Urothelium cell line (cell line): Measurements from ENCODE around the gene PARP9.

Experiments used
- DNase-seq: peaks from one replicate; pipeline ENCODE4 v3.0.0; 2011; ENCODE audit warnings: low spot score, mixed read lengths
- FAIRE-seq: peaks from 2 replicates; lab custom pipeline; 2011; peaks lifted over from hg19 to GRCh38; lab: Jason Lieb, UNC

PARP9 gene

GRCh38 chr3:122493296-122493695 is 70.8 kb downstream of the PARP9 start:
- no peak for FAIRE-seq
- peak; percentile 24 for DNase-seq

DNA sequence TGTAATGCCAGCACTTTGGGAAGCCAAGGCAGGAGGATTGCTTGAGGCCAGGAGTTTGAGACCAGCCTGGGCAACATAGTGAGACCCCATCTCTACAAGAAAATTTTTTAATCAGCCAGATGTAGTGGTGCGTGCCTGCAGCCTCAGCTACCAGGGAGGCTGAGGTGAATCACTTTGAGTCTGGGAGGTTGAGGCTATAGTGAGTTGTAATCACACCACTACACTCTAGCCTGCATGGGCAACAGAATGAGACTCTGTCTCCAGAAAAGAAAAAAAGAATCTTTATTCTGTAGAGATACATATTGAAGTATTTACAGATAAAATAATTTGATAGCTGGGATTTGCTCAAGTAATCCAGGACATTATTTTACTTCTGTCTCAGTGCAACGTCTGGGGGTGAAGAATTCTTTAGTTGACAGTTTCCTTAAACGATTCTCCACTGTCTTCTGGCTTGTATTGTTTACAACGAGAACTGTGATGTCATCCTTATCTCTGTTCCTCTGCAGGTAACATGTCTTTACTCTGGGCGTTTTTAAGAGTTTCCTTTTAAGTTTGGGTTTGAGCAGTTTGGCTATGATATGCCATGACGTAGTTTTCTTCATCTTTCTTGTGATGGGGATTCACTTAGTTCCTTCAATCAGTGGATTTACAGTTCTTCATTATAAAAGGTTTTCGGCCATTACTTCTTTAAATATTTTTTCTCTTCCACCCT is 75.7 kb downstream of the PARP9 start:
- FAIRE-seq (no peak), DNase-seq (no peak)

DNA sequence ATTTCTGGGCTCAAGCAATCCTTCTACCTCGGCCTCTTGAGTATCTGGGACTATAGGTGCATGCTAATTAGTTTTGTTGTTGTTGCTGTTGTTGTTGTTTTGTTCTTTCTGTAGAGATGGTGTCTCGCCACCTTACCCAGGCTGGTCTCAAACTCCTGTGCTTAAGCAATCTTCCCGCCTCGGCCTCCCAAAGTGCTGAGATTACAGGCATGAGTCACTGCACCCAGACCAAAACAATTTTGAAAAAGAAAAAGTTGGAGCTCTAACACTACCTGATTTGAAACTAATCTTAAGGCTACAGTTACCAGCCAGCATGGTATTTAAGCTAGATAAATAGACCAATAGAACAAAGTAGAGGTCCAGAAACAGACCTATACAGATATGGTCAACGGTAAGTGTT is 79.1 kb downstream of the PARP9 start:
- DNase-seq: no peak

DNA sequence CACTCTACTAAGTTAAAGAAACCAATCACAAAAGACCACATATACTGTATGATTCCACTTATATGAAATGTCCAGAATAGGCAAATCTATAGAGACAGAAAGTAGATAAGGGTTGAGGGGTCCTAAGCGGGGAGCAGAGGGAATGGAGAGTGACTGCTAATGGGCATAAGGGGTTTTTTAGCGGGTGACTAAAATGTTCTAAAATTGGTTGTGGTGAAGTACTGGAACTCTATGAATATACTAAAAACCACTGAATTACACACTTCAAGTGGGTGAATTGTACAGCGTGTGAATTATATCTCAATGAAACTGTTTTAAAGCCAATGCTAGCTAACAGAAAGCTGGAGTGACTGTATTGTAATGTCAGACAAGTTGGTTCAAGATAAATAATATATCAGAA is 82.7 kb downstream of the PARP9 start:
- FAIRE-seq: no peak
- no peak for DNase-seq

More for the DNA sequence above, 79.1 kb downstream of the PARP9 start:
- FAIRE-seq: peak; percentile 48
